NB4 (cell line): ENCODE results near the gene NCAM1.

Experiments used
- POLR2A ChIP-seq: IDR thresholded peaks from 2 replicates; pipeline ENCODE4 v1.6.1; 2011; ENCODE audit warnings: mild to moderate bottlenecking; ENCODE audit not compliant: insufficient read length; ENCODE audit errors: extremely low read depth
- TF ChIP-seq, protein P1 (sequence below): IDR thresholded peaks from one replicate; pipeline ENCODE4 v1.5.1; 2012; ENCODE audit warnings: low read depth, low read length
- TF ChIP-seq, protein P2 (sequence below): IDR thresholded peaks from 2 replicates; pipeline ENCODE4 v1.6.1; 2011; ENCODE audit warnings: low read depth, low read length

DNA sequence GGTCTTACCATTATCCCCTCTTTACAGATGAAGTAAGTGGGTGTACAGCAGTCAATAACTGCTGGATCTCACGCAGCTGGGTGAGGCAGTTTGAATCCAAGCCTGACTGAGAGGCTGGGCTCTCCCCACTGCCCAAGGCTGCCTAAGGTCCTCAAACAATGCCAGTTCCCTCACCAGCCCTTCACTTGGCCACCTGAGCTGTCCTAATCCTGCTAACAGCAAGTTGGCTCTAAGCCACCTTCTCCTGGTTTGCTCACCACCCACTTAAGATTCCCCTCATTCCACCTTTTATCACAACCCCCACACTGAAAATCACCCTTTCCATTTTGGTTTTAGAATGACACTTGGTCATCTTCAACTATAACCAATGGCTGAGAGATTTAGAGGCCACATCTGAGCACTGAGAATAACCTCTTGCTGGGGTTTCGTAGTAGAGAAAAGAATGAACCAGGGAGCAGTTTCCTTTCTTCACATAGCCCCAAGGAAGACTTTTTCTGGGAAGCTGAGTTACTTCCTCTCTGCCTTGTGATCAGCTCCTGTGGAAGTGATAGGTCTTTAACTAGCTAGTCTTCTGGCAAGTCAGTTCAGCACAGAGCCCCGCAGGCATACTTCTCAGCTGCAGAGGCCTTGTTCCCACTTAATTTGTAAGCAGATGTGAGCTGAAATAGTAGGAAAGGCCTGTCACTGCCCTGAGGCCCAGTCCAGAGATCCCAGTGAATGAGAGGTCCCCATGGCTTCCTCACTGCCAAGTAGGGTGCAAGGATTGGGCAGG lies 295.4 kb downstream of the NCAM1 start:
- TF ChIP-seq, protein P1, sequence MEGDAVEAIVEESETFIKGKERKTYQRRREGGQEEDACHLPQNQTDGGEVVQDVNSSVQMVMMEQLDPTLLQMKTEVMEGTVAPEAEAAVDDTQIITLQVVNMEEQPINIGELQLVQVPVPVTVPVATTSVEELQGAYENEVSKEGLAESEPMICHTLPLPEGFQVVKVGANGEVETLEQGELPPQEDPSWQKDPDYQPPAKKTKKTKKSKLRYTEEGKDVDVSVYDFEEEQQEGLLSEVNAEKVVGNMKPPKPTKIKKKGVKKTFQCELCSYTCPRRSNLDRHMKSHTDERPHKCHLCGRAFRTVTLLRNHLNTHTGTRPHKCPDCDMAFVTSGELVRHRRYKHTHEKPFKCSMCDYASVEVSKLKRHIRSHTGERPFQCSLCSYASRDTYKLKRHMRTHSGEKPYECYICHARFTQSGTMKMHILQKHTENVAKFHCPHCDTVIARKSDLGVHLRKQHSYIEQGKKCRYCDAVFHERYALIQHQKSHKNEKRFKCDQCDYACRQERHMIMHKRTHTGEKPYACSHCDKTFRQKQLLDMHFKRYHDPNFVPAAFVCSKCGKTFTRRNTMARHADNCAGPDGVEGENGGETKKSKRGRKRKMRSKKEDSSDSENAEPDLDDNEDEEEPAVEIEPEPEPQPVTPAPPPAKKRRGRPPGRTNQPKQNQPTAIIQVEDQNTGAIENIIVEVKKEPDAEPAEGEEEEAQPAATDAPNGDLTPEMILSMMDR, result no peak
- no peak for TF ChIP-seq POLR2A
- TF ChIP-seq, protein P2, sequence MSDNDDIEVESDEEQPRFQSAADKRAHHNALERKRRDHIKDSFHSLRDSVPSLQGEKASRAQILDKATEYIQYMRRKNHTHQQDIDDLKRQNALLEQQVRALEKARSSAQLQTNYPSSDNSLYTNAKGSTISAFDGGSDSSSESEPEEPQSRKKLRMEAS, result no peak
